GM23338 (cell line): ENCODE data around the gene KRT15. TPM values are rescaled to one million over a fixed set of nuclear protein-coding genes. Genes with fewer than 3 reads are reported as not detected.

Experiments used
- ATAC-seq: fragments of 200-7000 bp; cut with Tn5 transposase; 3 replicates; pipeline ENCODE4 v1.9.1; 2020
- DNase-seq: peaks from one replicate; pipeline ENCODE4 v3.0.0-alpha.2; 2015; ENCODE audit warnings: low spot score
- H2AFZ ChIP-seq: fragments of 200-600 bp; sonication (generic); 2 replicates; pipeline ENCODE4 v1.8.0; 2016; ENCODE audit warnings: antibody characterized with exemption, mild to moderate bottlenecking, moderate library complexity
- H3F3A ChIP-seq: fragments of 200-600 bp; sonication (generic); replicated peaks from 2 replicates; pipeline ENCODE4 v1.8.0; 2017; ENCODE audit warnings: antibody characterized with exemption, mixed run types, low read depth
- H3K27ac ChIP-seq: fragments of 200-600 bp; sonication (generic); 2 replicates; pipeline ENCODE4 v1.6.1; 2016; ENCODE audit warnings: low read depth
- H3K27me3 ChIP-seq: fragments of 200-600 bp; sonication (generic); 2 replicates; pipeline ENCODE4 v1.8.0; 2016; ENCODE audit warnings: mild to moderate bottlenecking, mixed run types, moderate library complexity; ENCODE audit not compliant: insufficient read depth
- H3K36me3 ChIP-seq: fragments of 200-600 bp; sonication (generic); 2 replicates; pipeline ENCODE4 v1.8.0; 2016; ENCODE audit warnings: mild to moderate bottlenecking; ENCODE audit not compliant: insufficient read depth
- H3K4me1 ChIP-seq: fragments of 200-600 bp; sonication (generic); 2 replicates; pipeline ENCODE4 v1.8.0; 2016; ENCODE audit warnings: mild to moderate bottlenecking, moderate library complexity; ENCODE audit not compliant: insufficient read depth
- H3K4me2 ChIP-seq: fragments of 200-600 bp; sonication (generic); 2 replicates; pipeline ENCODE4 v1.7.1; 2017; ENCODE audit warnings: mixed run types
- H3K4me3 ChIP-seq: fragments of 200-600 bp; sonication (generic); 2 replicates; pipeline ENCODE4 v1.6.1; 2016; ENCODE audit warnings: mixed run types
- H3K79me2 ChIP-seq: fragments of 200-600 bp; sonication (generic); replicated peaks from 2 replicates; pipeline ENCODE4 v1.8.0; 2017; ENCODE audit warnings: mild to moderate bottlenecking; ENCODE audit not compliant: insufficient read depth
- H3K9me2 ChIP-seq: fragments of 200-600 bp; sonication (generic); 2 replicates; pipeline ENCODE4 v1.8.0; 2017; ENCODE audit not compliant: insufficient read depth
- H4K20me1 ChIP-seq: fragments of 200-600 bp; sonication (generic); replicated peaks from 2 replicates; pipeline ENCODE4 v1.8.0; 2017; ENCODE audit warnings: mild to moderate bottlenecking; ENCODE audit not compliant: insufficient read depth
- H3K27ac Mint-ChIP-seq: 2 replicates; pipeline ENCODE4 v1.8.0; 2020; ENCODE audit warnings: inconsistent platforms, mild to moderate bottlenecking, moderate library complexity, mixed read lengths
- H3K27me3 Mint-ChIP-seq: 3 replicates; pipeline ENCODE4 v1.8.0; 2022; ENCODE audit warnings: low read depth, mild to moderate bottlenecking, moderate library complexity, mixed read lengths, inconsistent platforms; ENCODE audit not compliant: insufficient read depth, poor library complexity
- H3K36me3 Mint-ChIP-seq: 3 replicates; pipeline ENCODE4 v1.8.0; 2021; ENCODE audit warnings: low read depth, mild to moderate bottlenecking, inconsistent platforms, moderate library complexity, mixed read lengths
- H3K4me1 Mint-ChIP-seq: 3 replicates; pipeline ENCODE4 v1.8.0; 2020; ENCODE audit warnings: mild to moderate bottlenecking, inconsistent platforms, mixed read lengths
- H3K4me3 Mint-ChIP-seq: 3 replicates; pipeline ENCODE4 v1.8.0; 2021; ENCODE audit warnings: moderate library complexity, mild to moderate bottlenecking, inconsistent platforms, mixed read lengths
- H3K9me3 Mint-ChIP-seq: 3 replicates; pipeline ENCODE4 v1.8.0; 2020; ENCODE audit warnings: moderate library complexity, mild to moderate bottlenecking, inconsistent platforms, mixed read lengths
- CREB1 ChIP-seq: fragments of 250-450 bp; sonication (Bioruptor Pico); IDR thresholded peaks from 2 replicates; pipeline ENCODE4 v1.5.0; 2020; ENCODE audit warnings: low read depth, mild to moderate bottlenecking, moderate library complexity
- CTCF ChIP-seq, 2 experiments: fragments of 200-600 bp in 1 of 2; sonication (generic) in 1 of 2; conservative IDR thresholded peaks; 2 replicates each; pipeline versions ENCODE4 v1.5.1 to v1.6.1; 2016 to 2017; ENCODE audit warnings: antibody characterized with exemption in 2 of 2, low read depth in 2 of 2, mild to moderate bottlenecking in 2 of 2, moderate library complexity in 1 of 2
- ETS1 ChIP-seq: IDR thresholded peaks from 2 replicates; pipeline ENCODE4 v1.6.1; 2016; ENCODE audit warnings: antibody characterized with exemption
- EZH2phosphoT487 ChIP-seq: fragments of 200-600 bp; sonication (generic); IDR thresholded peaks from one replicate; pipeline ENCODE4 v1.8.1; 2018; ENCODE audit warnings: antibody characterized with exemption; ENCODE audit not compliant: unreplicated experiment
- JUNB ChIP-seq: IDR thresholded peaks from one replicate; pipeline ENCODE4 v1.6.1; 2016; ENCODE audit warnings: antibody characterized with exemption; ENCODE audit not compliant: unreplicated experiment
- NANOG ChIP-seq: IDR thresholded peaks from 2 replicates; pipeline ENCODE4 v1.6.1; 2016; ENCODE audit warnings: antibody characterized with exemption, borderline replicate concordance
- POLR2AphosphoS5 ChIP-seq: IDR thresholded peaks from 2 replicates; pipeline ENCODE4 v1.6.1; 2016; ENCODE audit warnings: antibody characterized with exemption, low read depth
- STAT1 ChIP-seq: IDR thresholded peaks from one replicate; pipeline ENCODE4 v1.6.1; 2016; ENCODE audit warnings: antibody characterized with exemption; ENCODE audit not compliant: unreplicated experiment
- ZNF114 ChIP-seq: fragments of 250-450 bp; sonication (Bioruptor Pico); IDR thresholded peaks from 2 replicates; pipeline ENCODE4 v1.5.0; 2020; ENCODE audit warnings: mild to moderate bottlenecking, moderate library complexity
- ZNF331 ChIP-seq: fragments of 250-450 bp; sonication (Bioruptor Pico); IDR thresholded peaks from 2 replicates; pipeline ENCODE4 v1.5.0; 2020; ENCODE audit warnings: low read depth, mild to moderate bottlenecking, moderate library complexity
- ZNF462 ChIP-seq: fragments of 250-450 bp; sonication (Bioruptor Pico); IDR thresholded peaks from 2 replicates; pipeline ENCODE4 v1.5.0; 2020; ENCODE audit warnings: mild to moderate bottlenecking, moderate library complexity
- polyA plus RNA-seq: library from polyadenylated mRNA; unstranded; fragments of >200 nt; fragmentation: Nextera tagmentation; extraction: Ambion mirVana; gene quantifications from 2 replicates; pipeline ENCODE4 v1.2.1, GENCODE V29; 2016
- total RNA-seq: library from RNA; depleted of rRNA; stranded (reverse); fragments of >200 nt; shearing (Covaris generic); gene quantifications from 2 replicates; pipeline ENCODE4 v1.2.3, GENCODE V29; 2014

KRT15 gene
- total and polyA plus RNA-seq, 2 experiments from 2014 or later, result 0.03 TPM; not detected in 1

GRCh38 chr17:41504246-41504977, 14.3 kb downstream of the KRT15 start:
- H2AFZ ChIP-seq, result no peak overlapping the region
- ATAC-seq, result no peak
- H3K79me2 ChIP-seq, result no peaks in the 10 kb centered on the region
- Mint-ChIP-seq H3K9me3 (no peaks in the 10 kb centered on the region), H3K27me3 (peaks cover 3% of the 10 kb centered on the region), H3K4me1 (peaks cover 18% of the 10 kb centered on the region), H3K27ac (no peak overlapping the region), H3K36me3 (no peaks in the 10 kb centered on the region; the same call in 2 of the 3 replicates), H3K4me3 (no peak overlapping the region)
- no peak overlapping the region for H3K4me2 ChIP-seq
- no peaks in the 10 kb centered on the region for H3K27me3 ChIP-seq
- H3F3A ChIP-seq, result no peaks in the 10 kb centered on the region
- no peak for TF ChIP-seq ETS1
- TF ChIP-seq EZH2phosphoT487, result no peak
- TF ChIP-seq ZNF331 (CRISPR knock-in tag), result no peak
- TF ChIP-seq ZNF114 (CRISPR knock-in tag), result no peak
- TF ChIP-seq ZNF462 (CRISPR knock-in tag), result no peak
- TF ChIP-seq CTCF (conservative IDR thresholded peaks at IDR 0.05; ENCODE audit: low read depth in 2 of 2), result no peak
- no peak for TF ChIP-seq POLR2AphosphoS5
- no peak for TF ChIP-seq STAT1
- TF ChIP-seq CREB1 (CRISPR knock-in tag), result no peak
- TF ChIP-seq JUNB, result no peak
- TF ChIP-seq NANOG, result no peak
- no peak overlapping the region for H3K4me3 ChIP-seq
- H4K20me1 ChIP-seq, result no peaks in the 10 kb centered on the region
- no peaks in the 10 kb centered on the region for H3K36me3 ChIP-seq
- H3K27ac ChIP-seq, result no peak overlapping the region
- no peaks in the 10 kb centered on the region for H3K9me2 ChIP-seq
- DNase-seq, result no peak
- peaks cover 12% of the 10 kb centered on the region for H3K4me1 ChIP-seq
